ENCODE data around the gene HGF. TPM values are rescaled to one million over a fixed set of nuclear protein-coding genes. Genes with fewer than 3 reads are reported as not detected.

The HGF gene
- total and polyA plus RNA-seq, 12 donors = 1.2 to 5.8 (median 2.5) TPM

- Histone ChIP-seq H3K36me3 (no peaks in the 10 kb centered on the region), H3K4me3 (no peak overlapping the region), H3K27ac (no peak overlapping the region), H3K27me3 (no peaks in the 10 kb centered on the region), H3K4me1 (no peaks in the 10 kb centered on the region), H3K9me3 (peaks cover 0 to 27% (median 10%) of the 10 kb centered on the region in 11 donors)
- WGBS, 2 donors = 88 to 91% methylated on average over 1 of the region's 1 CpG
- DNase-seq (no peak), ATAC-seq (no peak)
- intact Hi-C loops (cut with DNase I) = loop anchor here in 1 of 10 donors (10.0 kb wide), 1 partner anchor 57 kb away; no protein-coding TSS in a partner anchor
- no peak for TF ChIP-seq CTCF (IDR thresholded peaks at IDR 0.05)
Measured at GRCh38 chr7:81652225-81652624, 117.6 kb downstream of the HGF start.

Measured in heart right ventricle (tissue), 16 donors.